Chondrocyte (in vitro differentiated cells): ENCODE data around the gene RGMB. TPM values are rescaled to one million over a fixed set of nuclear protein-coding genes. Genes with fewer than 3 reads are reported as not detected.

Source experiments
- DNase-seq: peaks from one replicate; pipeline ENCODE4 v3.0.0; 2021; ENCODE audit warnings: mixed read lengths, low spot score
- H3K27ac Mint-ChIP-seq: one replicate; pipeline ENCODE4 v1.8.0; 2021; ENCODE audit warnings: mild to moderate bottlenecking, moderate library complexity, mixed read lengths; ENCODE audit not compliant: unreplicated experiment
- H3K27me3 Mint-ChIP-seq: 2 replicates; pipeline ENCODE4 v1.8.0; 2021; ENCODE audit warnings: low read depth, mixed read lengths
- H3K36me3 Mint-ChIP-seq: 2 replicates; pipeline ENCODE4 v1.8.0; 2021; ENCODE audit warnings: low read depth, mixed read lengths
- H3K4me1 Mint-ChIP-seq: 2 replicates; pipeline ENCODE4 v1.8.0; 2021; ENCODE audit warnings: low read depth, mild to moderate bottlenecking, mixed read lengths
- H3K4me3 Mint-ChIP-seq: one replicate; pipeline ENCODE4 v1.8.0; 2021; ENCODE audit warnings: mild to moderate bottlenecking, moderate library complexity, mixed read lengths; ENCODE audit not compliant: unreplicated experiment
- H3K9me3 Mint-ChIP-seq: 2 replicates; pipeline ENCODE4 v1.8.0; 2021; ENCODE audit warnings: low read depth, mixed read lengths
- CTCF ChIP-seq: fragments of 200-600 bp; sonication (generic); IDR thresholded peaks from 2 replicates; pipeline ENCODE4 v1.5.0; 2021; ENCODE audit warnings: antibody characterized with exemption, mild to moderate bottlenecking, moderate library complexity
- total RNA-seq: library from RNA; stranded (reverse); gene quantifications from 3 replicates; pipeline ENCODE4 v1.2.1, GENCODE V29; 2021

Gene RGMB
- total RNA-seq, 1 donor from 2014 or later = 28.5 TPM

- H3K4me1 Mint-ChIP-seq = no peaks in the 10 kb centered on the region
- H3K27me3 Mint-ChIP-seq = no peaks in the 10 kb centered on the region
- no peaks in the 10 kb centered on the region for H3K9me3 Mint-ChIP-seq
- H3K27ac Mint-ChIP-seq = no peak overlapping the region
- H3K4me3 Mint-ChIP-seq = no peak overlapping the region
- no peak for DNase-seq
- H3K36me3 Mint-ChIP-seq = no peaks in the 10 kb centered on the region
- no peak for TF ChIP-seq CTCF
Observed at GRCh38 chr5:98827588-98828284, 54.3 kb downstream of the RGMB start.

DNA sequence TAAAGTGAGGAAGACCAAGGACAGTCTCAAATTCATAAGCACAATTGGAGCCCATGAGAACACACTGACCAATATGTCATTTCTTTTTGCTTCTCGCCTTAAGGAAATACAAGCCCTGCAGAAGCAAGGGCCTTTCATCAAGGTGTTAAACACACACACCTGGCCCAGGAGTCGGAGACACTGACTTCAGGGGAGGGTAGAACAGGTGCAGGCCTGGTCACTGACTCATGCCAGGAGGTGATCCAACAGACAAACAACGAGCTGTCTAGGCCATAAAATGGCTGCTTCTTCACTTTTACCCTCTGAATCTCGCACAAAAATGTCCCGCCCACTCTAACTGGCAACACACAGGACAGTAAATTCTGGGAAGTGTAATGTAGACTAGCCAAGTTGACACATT lies 62.7 kb downstream of the RGMB start:
- H3K27me3 Mint-ChIP-seq = no peaks in the 10 kb centered on the region
- no peaks in the 10 kb centered on the region for H3K4me1 Mint-ChIP-seq
- no peaks in the 10 kb centered on the region for H3K36me3 Mint-ChIP-seq
- DNase-seq = no peak
- no peaks in the 10 kb centered on the region for H3K9me3 Mint-ChIP-seq
- H3K27ac Mint-ChIP-seq = no peak overlapping the region
- H3K4me3 Mint-ChIP-seq = no peak overlapping the region
- TF ChIP-seq CTCF = no peak

DNA sequence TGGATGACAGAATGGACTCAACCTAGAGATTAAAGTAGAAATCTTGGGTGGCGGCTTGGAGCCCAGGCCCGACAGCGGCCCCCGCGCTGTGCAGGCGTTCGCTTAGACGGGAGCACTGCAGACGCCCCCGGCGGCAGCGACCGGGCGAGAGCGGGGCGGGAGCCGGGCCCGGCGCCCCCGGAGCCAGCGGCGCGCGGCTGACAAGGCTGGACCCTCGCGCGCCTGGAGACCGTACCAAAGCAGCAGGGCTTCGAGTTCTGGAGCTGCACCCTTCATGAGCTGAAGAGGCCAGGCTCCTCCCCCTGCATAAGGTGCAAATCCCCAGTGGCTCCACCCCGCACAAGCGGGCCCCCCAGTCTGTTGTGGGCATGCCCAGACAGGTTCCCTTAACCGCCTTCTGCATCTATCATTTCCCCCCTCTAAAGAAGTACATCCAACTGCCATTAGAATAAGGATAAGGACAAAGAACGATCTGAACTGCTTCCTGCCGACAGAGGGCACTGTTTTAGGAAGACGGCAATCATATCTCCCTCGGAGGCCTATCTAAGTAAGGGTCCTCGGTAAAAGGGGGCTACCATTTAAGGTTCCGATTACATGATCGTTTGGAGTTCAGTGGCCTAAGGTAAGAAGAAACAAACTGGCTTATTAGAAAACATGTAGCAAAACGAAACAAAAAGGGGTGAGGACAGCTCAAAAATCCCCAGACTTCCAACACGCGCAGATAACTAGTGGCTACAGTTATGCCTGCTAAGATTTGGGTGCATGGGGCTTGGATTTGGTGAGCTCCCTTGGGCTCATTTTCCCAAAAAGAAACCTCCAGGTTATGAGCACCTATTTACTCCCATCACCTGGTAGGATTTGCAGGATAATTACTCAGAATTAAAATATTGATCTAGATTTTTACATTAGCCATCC lies 66.3 kb downstream of the RGMB start:
- no peak overlapping the region for H3K27ac Mint-ChIP-seq
- DNase-seq = no peak
- H3K4me1 Mint-ChIP-seq = no peaks in the 10 kb centered on the region
- peaks cover 3% of the 10 kb centered on the region for H3K9me3 Mint-ChIP-seq
- no peaks in the 10 kb centered on the region for H3K27me3 Mint-ChIP-seq
- H3K36me3 Mint-ChIP-seq = no peaks in the 10 kb centered on the region
- TF ChIP-seq CTCF = no peak
- H3K4me3 Mint-ChIP-seq = no peak overlapping the region

DNA sequence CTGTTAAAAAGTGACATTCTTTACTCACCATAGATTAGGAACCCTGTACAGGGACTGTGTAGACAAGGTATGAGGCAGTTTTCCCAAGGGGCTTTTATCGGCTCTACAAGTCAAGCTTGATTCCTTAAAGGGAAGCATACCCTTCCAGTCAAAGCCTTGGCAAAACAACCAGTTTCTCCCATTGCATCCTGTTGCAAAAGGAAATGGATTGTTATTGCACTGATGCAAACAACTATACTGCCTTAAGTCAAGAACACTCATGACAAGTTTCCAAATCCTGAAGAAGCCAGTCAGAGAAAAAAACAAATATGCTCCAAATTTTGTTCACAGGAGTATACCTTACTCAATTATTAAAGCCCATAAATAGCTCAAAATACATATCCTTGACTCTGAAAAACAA lies 67.5 kb downstream of the RGMB start:
- peaks cover under 1% of the 10 kb centered on the region for H3K4me1 Mint-ChIP-seq
- no peaks in the 10 kb centered on the region for H3K27me3 Mint-ChIP-seq
- DNase-seq = no peak
- H3K36me3 Mint-ChIP-seq = no peaks in the 10 kb centered on the region
- no peak overlapping the region for H3K4me3 Mint-ChIP-seq
- TF ChIP-seq CTCF = no peak
- H3K9me3 Mint-ChIP-seq = peaks cover 9% of the 10 kb centered on the region
- H3K27ac Mint-ChIP-seq = no peak overlapping the region

DNA sequence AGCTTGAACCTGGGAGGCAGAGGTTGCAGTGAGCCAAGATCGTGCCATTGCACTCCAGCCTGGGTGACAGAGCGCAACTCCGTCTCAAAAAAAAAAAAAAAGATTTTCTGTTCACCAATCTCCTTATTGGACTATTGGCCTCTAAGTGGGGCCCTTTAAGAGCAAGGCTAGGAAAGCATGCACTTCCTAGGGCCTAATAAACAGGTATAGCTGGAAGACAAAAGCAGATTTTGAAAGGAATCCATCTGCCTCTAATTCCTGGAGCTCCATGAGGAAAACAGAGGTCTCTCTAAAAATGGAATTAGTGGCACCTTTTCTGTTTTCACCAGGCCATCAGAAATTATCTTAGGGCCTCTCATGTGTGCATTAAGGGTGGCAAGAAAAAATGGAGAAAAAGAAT lies 70.0 kb downstream of the RGMB start:
- H3K36me3 Mint-ChIP-seq = no peaks in the 10 kb centered on the region

More for the DNA sequence above, 70.0 kb downstream of the RGMB start:
- H3K9me3 Mint-ChIP-seq = peaks cover 9% of the 10 kb centered on the region
- H3K4me3 Mint-ChIP-seq = no peak overlapping the region
- TF ChIP-seq CTCF = no peak
- DNase-seq = no peak
- no peaks in the 10 kb centered on the region for H3K27me3 Mint-ChIP-seq
- no peak overlapping the region for H3K27ac Mint-ChIP-seq
- peaks cover 10% of the 10 kb centered on the region for H3K4me1 Mint-ChIP-seq
